HepG2 (cell line): ENCODE measurements around the gene PPM1G. TPM values are rescaled to one million over a fixed set of nuclear protein-coding genes. Genes with fewer than 3 reads are reported as not detected.

Source experiments
- ATAD3A ChIP-seq: sonication (generic); formaldehyde crosslinking; IDR thresholded peaks from 2 replicates; pipeline ENCODE4 v1.4.0; 2020; ENCODE audit warnings: missing genetic modification reagents
- CBX1 ChIP-seq: IDR thresholded peaks from one replicate; pipeline ENCODE4 v1.6.1; 2016; ENCODE audit warnings: antibody characterized with exemption, low read depth
- CCAR2 ChIP-seq: fragments of 200-400 bp; formaldehyde crosslinking; optimal IDR thresholded peaks from 2 replicates; pipeline ENCODE3; 2018; ENCODE audit warnings: low read depth, mild to moderate bottlenecking, low read length, moderate library complexity
- CHD4 ChIP-seq: fragments of 200-600 bp; sonication (generic); IDR thresholded peaks from 2 replicates; pipeline ENCODE4 v1.7.0; 2017; ENCODE audit warnings: mild to moderate bottlenecking, low read length, borderline replicate concordance
- EED ChIP-seq: sonication (generic); formaldehyde crosslinking; IDR thresholded peaks from 2 replicates; pipeline ENCODE4 v1.5.0; 2020; ENCODE audit warnings: mild to moderate bottlenecking, missing genetic modification reagents
- FOXK2 ChIP-seq: fragments of 450-650 bp; IDR thresholded peaks from 2 replicates; pipeline ENCODE4 v1.6.1; 2016
- GFI1 ChIP-seq: sonication (generic); formaldehyde crosslinking; IDR thresholded peaks from 2 replicates; pipeline ENCODE4 v1.5.0; 2020; ENCODE audit warnings: missing genetic modification reagents, mild to moderate bottlenecking, borderline replicate concordance
- HDAC6 ChIP-seq: fragments of 200-600 bp; sonication (generic); IDR thresholded peaks from 2 replicates; pipeline ENCODE4 v1.7.0; 2017; ENCODE audit warnings: mild to moderate bottlenecking, antibody characterized with exemption, low read length, low read depth
- RAD21 ChIP-seq: fragments of 450-650 bp; formaldehyde crosslinking; IDR thresholded peaks from 2 replicates; pipeline ENCODE4 v1.5.0; 2020; ENCODE audit warnings: mild to moderate bottlenecking
- RARA ChIP-seq: IDR thresholded peaks from 2 replicates; pipeline ENCODE4 v1.6.1; 2016; ENCODE audit warnings: missing genetic modification reagents, missing compliant biosample characterization
- RARG ChIP-seq: sonication (generic); formaldehyde crosslinking; IDR thresholded peaks from 2 replicates; pipeline ENCODE4 v1.4.0; 2020; ENCODE audit warnings: low read depth, mild to moderate bottlenecking, missing genetic modification reagents
- ZNF143 ChIP-seq: sonication (generic); formaldehyde crosslinking; IDR thresholded peaks from 2 replicates; pipeline ENCODE4 v1.4.0; 2020; ENCODE audit warnings: missing genetic modification reagents
- ZNF253 ChIP-seq: sonication (generic); formaldehyde crosslinking; IDR thresholded peaks from 2 replicates; pipeline ENCODE4 v1.8.0; 2022; ENCODE audit warnings: mild to moderate bottlenecking, missing genetic modification reagents, borderline replicate concordance
- ZNF274 ChIP-seq: sonication (generic); formaldehyde crosslinking; IDR thresholded peaks from 2 replicates; pipeline ENCODE4 v1.5.1; 2020; ENCODE audit warnings: mild to moderate bottlenecking, missing genetic modification reagents
- ZNF292 ChIP-seq: sonication (generic); formaldehyde crosslinking; IDR thresholded peaks from 2 replicates; pipeline ENCODE4 v1.8.1; 2022; ENCODE audit warnings: mild to moderate bottlenecking, low read depth, missing genetic modification reagents, borderline replicate concordance
- ZNF331 ChIP-seq: sonication (generic); formaldehyde crosslinking; IDR thresholded peaks from 2 replicates; pipeline ENCODE4 v1.4.0; 2020; ENCODE audit warnings: missing genetic modification reagents
- ZNF441 ChIP-seq: sonication (generic); formaldehyde crosslinking; IDR thresholded peaks from 2 replicates; pipeline ENCODE4 v1.7.0; 2021; ENCODE audit warnings: missing genetic modification reagents, borderline replicate concordance
- ZNF614 ChIP-seq: IDR thresholded peaks from 2 replicates; pipeline ENCODE4 v1.6.1; 2018; ENCODE audit warnings: missing biosample characterization, missing genetic modification reagents, inconsistent platforms, borderline replicate concordance
- ZNF780A ChIP-seq: sonication (generic); formaldehyde crosslinking; IDR thresholded peaks from 2 replicates; pipeline ENCODE4 v1.8.0; 2022; ENCODE audit warnings: mild to moderate bottlenecking, missing genetic modification reagents, moderate library complexity
- polyA plus RNA-seq, 8 experiments: library from polyadenylated mRNA; depleted of rRNA in 3 of 8; stranded (reverse) in 7 of 8; unstranded in 1 of 8; fragments of >200 nt; fragmentation: Illumina TruSeq in 4 of 8; extraction: Trizol in 4 of 8; gene quantifications; 2 replicates each; pipeline versions ENCODE4 v1.2.1 to v1.2.3, GENCODE V29; 2011 to 2016; ENCODE audit warnings: low read depth in 4 of 8, missing spikeins in 1 of 8, mixed read lengths in 1 of 8; ENCODE audit not compliant: insufficient read depth in 1 of 8
- total RNA-seq, 5 experiments: library from RNA; depleted of rRNA; stranded (reverse); fragments of >200 nt; fragmentation: Illumina TruSeq; extraction: Trizol; gene quantifications; 2 replicates each; pipeline ENCODE4 v1.2.3, GENCODE V29; 2016; ENCODE audit warnings: low read depth in 1 of 5
- TF ChIP-seq, protein P1 (sequence below): sonication (generic); formaldehyde crosslinking; IDR thresholded peaks from 2 replicates; pipeline ENCODE4 v1.5.1; 2020; ENCODE audit warnings: mild to moderate bottlenecking, missing genetic modification reagents

PPM1G gene
- total and polyA plus RNA-seq, 2 of the 13 experiments (the other 11 are each of a cell fraction or from before 2014, with no cell fraction given) = 58.2 to 213 TPM

DNA sequence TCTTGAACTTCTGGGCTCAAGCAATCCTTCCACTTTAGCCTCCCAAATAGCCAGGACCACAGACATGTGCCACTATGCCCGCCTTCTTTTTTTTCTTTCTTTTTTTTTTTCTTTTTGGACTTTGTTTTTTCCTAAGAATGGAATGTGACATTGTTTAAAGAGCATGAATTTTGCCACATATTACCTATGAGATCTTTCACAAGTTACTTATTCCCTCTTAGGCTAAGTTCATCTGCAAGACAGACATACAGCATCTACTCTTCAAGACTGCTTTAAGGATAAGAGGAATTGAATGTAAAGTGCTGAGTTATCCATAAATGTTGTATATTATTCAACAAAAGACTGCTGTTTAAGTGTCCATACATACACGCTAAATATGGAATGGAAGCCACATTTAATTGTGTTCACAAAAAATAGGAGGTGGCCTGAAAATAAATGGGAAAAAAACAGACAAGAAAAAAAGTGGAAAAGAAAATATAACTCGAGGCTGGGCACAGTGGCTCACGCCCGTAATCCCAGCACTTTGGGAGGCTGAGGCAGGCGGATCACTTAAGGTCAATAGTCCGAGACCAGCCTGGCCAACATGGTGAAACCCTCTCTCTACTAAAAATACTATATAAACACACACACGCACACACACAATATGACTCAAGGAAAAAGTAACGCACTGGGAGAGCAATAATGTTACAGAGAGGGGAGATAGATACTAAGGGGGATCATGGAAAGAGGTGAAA, 3.2 kb upstream of the PPM1G start (continued):
- TF ChIP-seq, protein P1, sequence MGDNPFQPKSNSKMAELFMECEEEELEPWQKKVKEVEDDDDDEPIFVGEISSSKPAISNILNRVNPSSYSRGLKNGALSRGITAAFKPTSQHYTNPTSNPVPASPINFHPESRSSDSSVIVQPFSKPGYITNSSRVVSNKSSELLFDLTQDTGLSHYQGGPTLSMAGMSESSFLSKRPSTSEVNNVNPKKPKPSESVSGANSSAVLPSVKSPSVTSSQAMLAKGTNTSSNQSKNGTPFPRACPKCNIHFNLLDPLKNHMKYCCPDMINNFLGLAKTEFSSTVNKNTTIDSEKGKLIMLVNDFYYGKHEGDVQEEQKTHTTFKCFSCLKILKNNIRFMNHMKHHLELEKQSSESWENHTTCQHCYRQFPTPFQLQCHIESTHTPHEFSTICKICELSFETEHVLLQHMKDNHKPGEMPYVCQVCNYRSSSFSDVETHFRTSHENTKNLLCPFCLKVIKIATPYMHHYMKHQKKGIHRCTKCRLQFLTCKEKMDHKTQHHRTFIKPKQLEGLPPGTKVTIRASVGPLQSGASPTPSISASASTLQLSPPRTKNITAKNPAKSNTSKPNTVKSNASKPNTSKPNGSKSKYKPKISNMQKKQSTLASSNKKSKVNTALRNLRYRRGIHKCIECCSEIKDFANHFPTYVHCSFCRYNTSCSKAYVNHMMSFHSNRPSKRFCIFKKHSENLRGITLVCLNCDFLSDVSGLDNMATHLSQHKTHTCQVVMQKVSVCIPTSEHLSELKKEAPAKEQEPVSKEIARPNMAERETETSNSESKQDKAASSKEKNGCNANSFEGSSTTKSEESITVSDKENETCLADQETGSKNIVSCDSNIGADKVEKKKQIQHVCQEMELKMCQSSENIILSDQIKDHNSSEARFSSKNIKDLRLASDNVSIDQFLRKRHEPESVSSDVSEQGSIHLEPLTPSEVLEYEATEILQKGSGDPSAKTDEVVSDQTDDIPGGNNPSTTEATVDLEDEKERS = no peak
- no peak for TF ChIP-seq GFI1 (CRISPR knock-in tag)
- TF ChIP-seq ZNF331 = no peak
- TF ChIP-seq ZNF253 = no peak
- TF ChIP-seq ZNF614 (CRISPR knock-in tag) = peak; percentile 62; the same call in 1 of the 2 replicates
- TF ChIP-seq ZNF292 (CRISPR knock-in tag) = 0 out of 2 replicates have a peak, but pooled peaks have one; percentile 1
- no peak for TF ChIP-seq CCAR2
- no peak for TF ChIP-seq RARG
- no peak for TF ChIP-seq ZNF780A (CRISPR knock-in tag)
- TF ChIP-seq ZNF143 (CRISPR knock-in tag) = no peak
- TF ChIP-seq RAD21 (CRISPR knock-in tag) = peak; percentile 8; the same call in 1 of the 2 replicates
- 0 out of 2 replicates have a peak, but pooled peaks have one; percentile 31 for TF ChIP-seq ZNF441 (CRISPR knock-in tag)
- TF ChIP-seq EED (CRISPR knock-in tag) = no peak
- no peak for TF ChIP-seq HDAC6
- peak; percentile 25; the same call in 1 of the 2 replicates for TF ChIP-seq RARA (CRISPR knock-in tag)
- TF ChIP-seq CHD4 = peak; percentile 86; the same call in 1 of the 2 replicates
- TF ChIP-seq ATAD3A = no peak
- peak; percentile 78 for TF ChIP-seq FOXK2
- TF ChIP-seq CBX1 = no peak
- TF ChIP-seq ZNF274 = no peak
